ENCODE data around the gene CSRNP3.

GRCh38 chr2:165667375-165667774 lies 197.9 kb downstream of the CSRNP3 start:
- no peak for TF ChIP-seq CTCF (IDR thresholded peaks at IDR 0.05)
- TF ChIP-seq POLR2A (IDR thresholded peaks at IDR 0.05), result no peak
